WTC11 (cell line): Measurements from ENCODE around the gene STXBP6. TPM values are rescaled to one million over a fixed set of nuclear protein-coding genes. Genes with fewer than 3 reads are reported as not detected.

Experiments used
- ATAC-seq: fragments of 200-7000 bp; cut with Tn5 transposase; 2 replicates; pipeline ENCODE4 v1.10.0; 2021; ENCODE audit warnings: mild to moderate bottlenecking, moderate library complexity
- CTCF ChIA-PET: fragments of 300-600 bp; sonication (Branson Sonifier 250); formaldehyde crosslinking; loops from one replicate; lab custom pipeline; 2021; ENCODE audit warnings: antibody characterized with exemption; lab: Charles Lee
- POLR2A ChIA-PET: fragments of 350-600 bp; sonication (Branson Sonifier 250); formaldehyde crosslinking; loops from one replicate; lab custom pipeline; 2021; ENCODE audit warnings: antibody characterized with exemption; lab: Charles Lee
- DNase-seq: peaks from one replicate; pipeline ENCODE4 v3.0.0; 2021; ENCODE audit warnings: low spot score
- H3K27ac Mint-ChIP-seq: 2 replicates; pipeline ENCODE4 v1.8.0; 2021; ENCODE audit warnings: mixed read lengths
- H3K27me3 Mint-ChIP-seq: 2 replicates; pipeline ENCODE4 v1.8.0; 2021; ENCODE audit warnings: low read depth, mild to moderate bottlenecking, moderate library complexity, mixed read lengths
- H3K36me3 Mint-ChIP-seq: 2 replicates; pipeline ENCODE4 v1.8.0; 2021; ENCODE audit warnings: mixed read lengths
- H3K4me1 Mint-ChIP-seq: 2 replicates; pipeline ENCODE4 v1.8.0; 2022; ENCODE audit warnings: mixed read lengths
- H3K4me3 Mint-ChIP-seq: 2 replicates; pipeline ENCODE4 v1.8.0; 2021; ENCODE audit warnings: mild to moderate bottlenecking, moderate library complexity, mixed read lengths
- H3K9me3 Mint-ChIP-seq: 2 replicates; pipeline ENCODE4 v1.8.0; 2021; ENCODE audit warnings: mixed read lengths
- CBFB ChIP-seq: sonication (generic); formaldehyde crosslinking; IDR thresholded peaks from 2 replicates; pipeline ENCODE4 v1.8.1; 2022; ENCODE audit warnings: mild to moderate bottlenecking, low read depth, missing genetic modification reagents
- ESRRA ChIP-seq: sonication (generic); formaldehyde crosslinking; IDR thresholded peaks from 2 replicates; pipeline ENCODE4 v1.8.1; 2022; ENCODE audit warnings: mild to moderate bottlenecking, missing genetic modification reagents, borderline replicate concordance
- IRF2 ChIP-seq: sonication (generic); formaldehyde crosslinking; IDR thresholded peaks from 2 replicates; pipeline ENCODE4 v1.8.0; 2022; ENCODE audit warnings: low read depth, missing genetic modification reagents, borderline replicate concordance
- JAZF1 ChIP-seq: fragments of 250-450 bp; sonication (Bioruptor Pico); IDR thresholded peaks from 2 replicates; pipeline ENCODE4 v1.9.0; 2021; ENCODE audit warnings: moderate library complexity, mild to moderate bottlenecking, inconsistent platforms
- JUN ChIP-seq: sonication (generic); formaldehyde crosslinking; IDR thresholded peaks from 2 replicates; pipeline ENCODE4 v1.8.0; 2023; ENCODE audit warnings: mild to moderate bottlenecking, missing genetic modification reagents
- NFYB ChIP-seq: sonication (generic); formaldehyde crosslinking; conservative IDR thresholded peaks from 2 replicates; pipeline ENCODE4 v1.8.0; 2022; ENCODE audit warnings: low read depth, missing genetic modification reagents
- RELA ChIP-seq: sonication (generic); formaldehyde crosslinking; IDR thresholded peaks from 2 replicates; pipeline ENCODE4 v1.8.1; 2022; ENCODE audit warnings: missing genetic modification reagents, mild to moderate bottlenecking, borderline replicate concordance
- TP53 ChIP-seq: sonication (generic); formaldehyde crosslinking; IDR thresholded peaks from 2 replicates; pipeline ENCODE4 v1.8.1; 2023; ENCODE audit warnings: mild to moderate bottlenecking, missing genetic modification reagents
- ZNF121 ChIP-seq: sonication (generic); formaldehyde crosslinking; IDR thresholded peaks from 2 replicates; pipeline ENCODE4 v1.8.0; 2023; ENCODE audit warnings: missing genetic modification reagents
- ZNF232 ChIP-seq: sonication (generic); formaldehyde crosslinking; IDR thresholded peaks from 2 replicates; pipeline ENCODE4 v1.8.0; 2022; ENCODE audit warnings: mild to moderate bottlenecking, missing genetic modification reagents
- ZNF416 ChIP-seq: fragments of 250-450 bp; sonication (Bioruptor Pico); IDR thresholded peaks from 2 replicates; pipeline ENCODE4 v1.9.0; 2021; ENCODE audit warnings: mild to moderate bottlenecking, inconsistent platforms
- total RNA-seq: library from RNA; stranded (reverse); gene quantifications from 3 replicates; pipeline ENCODE4 v1.2.3, GENCODE V29; 2021
- TF ChIP-seq, protein P1 (sequence below): fragments of 250-450 bp; sonication (Bioruptor Pico); IDR thresholded peaks from 2 replicates; pipeline ENCODE4 v1.9.0; 2021; ENCODE audit warnings: mild to moderate bottlenecking
- TF ChIP-seq, protein P2 (sequence below): fragments of 250-450 bp; sonication (Bioruptor Pico); IDR thresholded peaks from 2 replicates; pipeline ENCODE4 v1.9.0; 2021; ENCODE audit warnings: mild to moderate bottlenecking, borderline replicate concordance
- TF ChIP-seq, protein P3 (sequence below): fragments of 250-450 bp; sonication (Bioruptor Pico); conservative IDR thresholded peaks from 2 replicates; pipeline ENCODE4 v1.9.0; 2021; ENCODE audit warnings: mild to moderate bottlenecking
- TF ChIP-seq, protein P4 (sequence below): sonication (generic); formaldehyde crosslinking; IDR thresholded peaks from 2 replicates; pipeline ENCODE4 v1.8.1; 2022; ENCODE audit warnings: mild to moderate bottlenecking, moderate library complexity, missing genetic modification reagents
- TF ChIP-seq, protein P5 (sequence below): sonication (generic); formaldehyde crosslinking; IDR thresholded peaks from 2 replicates; pipeline ENCODE4 v1.8.0; 2022; ENCODE audit warnings: mild to moderate bottlenecking, missing genetic modification reagents
- TF ChIP-seq, protein P6 (sequence below): sonication (generic); formaldehyde crosslinking; IDR thresholded peaks from 2 replicates; pipeline ENCODE4 v1.8.0; 2022; ENCODE audit warnings: mild to moderate bottlenecking, missing genetic modification reagents
- TF ChIP-seq, protein P7 (sequence below): fragments of 250-450 bp; sonication (Bioruptor Pico); IDR thresholded peaks from 2 replicates; pipeline ENCODE4 v1.9.0; 2021; ENCODE audit warnings: mild to moderate bottlenecking

The STXBP6 gene
- total RNA-seq, 1 experiment from 2014 or later: 4.2 TPM

DNA sequence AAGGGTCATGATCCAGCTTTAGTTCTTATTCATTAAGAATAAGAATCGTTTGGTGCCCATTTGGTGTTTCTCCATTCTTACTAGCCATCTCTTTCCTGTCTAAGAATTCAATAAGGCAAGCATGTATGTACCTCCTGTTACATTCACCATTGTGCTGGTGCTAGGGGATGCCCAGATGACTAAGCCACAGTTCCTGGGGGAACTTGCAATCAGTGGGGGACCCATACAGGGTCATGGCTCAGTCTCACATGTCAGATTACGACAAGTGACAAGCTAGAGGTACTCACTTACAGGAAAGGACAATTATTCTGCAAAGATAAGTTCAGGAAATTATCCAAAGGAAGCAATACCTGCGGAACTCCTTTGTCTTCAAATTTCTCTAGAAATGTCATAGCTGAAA is 125.4 kb downstream of the STXBP6 start:
- no peaks in the 10 kb centered on the region for H3K36me3 Mint-ChIP-seq
- CTCF ChIA-PET: no interaction called here
- TF ChIP-seq ZNF416 (CRISPR knock-in tag): no peak
- TF ChIP-seq, protein P1, sequence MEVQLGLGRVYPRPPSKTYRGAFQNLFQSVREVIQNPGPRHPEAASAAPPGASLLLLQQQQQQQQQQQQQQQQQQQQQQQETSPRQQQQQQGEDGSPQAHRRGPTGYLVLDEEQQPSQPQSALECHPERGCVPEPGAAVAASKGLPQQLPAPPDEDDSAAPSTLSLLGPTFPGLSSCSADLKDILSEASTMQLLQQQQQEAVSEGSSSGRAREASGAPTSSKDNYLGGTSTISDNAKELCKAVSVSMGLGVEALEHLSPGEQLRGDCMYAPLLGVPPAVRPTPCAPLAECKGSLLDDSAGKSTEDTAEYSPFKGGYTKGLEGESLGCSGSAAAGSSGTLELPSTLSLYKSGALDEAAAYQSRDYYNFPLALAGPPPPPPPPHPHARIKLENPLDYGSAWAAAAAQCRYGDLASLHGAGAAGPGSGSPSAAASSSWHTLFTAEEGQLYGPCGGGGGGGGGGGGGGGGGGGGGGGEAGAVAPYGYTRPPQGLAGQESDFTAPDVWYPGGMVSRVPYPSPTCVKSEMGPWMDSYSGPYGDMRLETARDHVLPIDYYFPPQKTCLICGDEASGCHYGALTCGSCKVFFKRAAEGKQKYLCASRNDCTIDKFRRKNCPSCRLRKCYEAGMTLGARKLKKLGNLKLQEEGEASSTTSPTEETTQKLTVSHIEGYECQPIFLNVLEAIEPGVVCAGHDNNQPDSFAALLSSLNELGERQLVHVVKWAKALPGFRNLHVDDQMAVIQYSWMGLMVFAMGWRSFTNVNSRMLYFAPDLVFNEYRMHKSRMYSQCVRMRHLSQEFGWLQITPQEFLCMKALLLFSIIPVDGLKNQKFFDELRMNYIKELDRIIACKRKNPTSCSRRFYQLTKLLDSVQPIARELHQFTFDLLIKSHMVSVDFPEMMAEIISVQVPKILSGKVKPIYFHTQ: no peak
- TF ChIP-seq, protein P2, sequence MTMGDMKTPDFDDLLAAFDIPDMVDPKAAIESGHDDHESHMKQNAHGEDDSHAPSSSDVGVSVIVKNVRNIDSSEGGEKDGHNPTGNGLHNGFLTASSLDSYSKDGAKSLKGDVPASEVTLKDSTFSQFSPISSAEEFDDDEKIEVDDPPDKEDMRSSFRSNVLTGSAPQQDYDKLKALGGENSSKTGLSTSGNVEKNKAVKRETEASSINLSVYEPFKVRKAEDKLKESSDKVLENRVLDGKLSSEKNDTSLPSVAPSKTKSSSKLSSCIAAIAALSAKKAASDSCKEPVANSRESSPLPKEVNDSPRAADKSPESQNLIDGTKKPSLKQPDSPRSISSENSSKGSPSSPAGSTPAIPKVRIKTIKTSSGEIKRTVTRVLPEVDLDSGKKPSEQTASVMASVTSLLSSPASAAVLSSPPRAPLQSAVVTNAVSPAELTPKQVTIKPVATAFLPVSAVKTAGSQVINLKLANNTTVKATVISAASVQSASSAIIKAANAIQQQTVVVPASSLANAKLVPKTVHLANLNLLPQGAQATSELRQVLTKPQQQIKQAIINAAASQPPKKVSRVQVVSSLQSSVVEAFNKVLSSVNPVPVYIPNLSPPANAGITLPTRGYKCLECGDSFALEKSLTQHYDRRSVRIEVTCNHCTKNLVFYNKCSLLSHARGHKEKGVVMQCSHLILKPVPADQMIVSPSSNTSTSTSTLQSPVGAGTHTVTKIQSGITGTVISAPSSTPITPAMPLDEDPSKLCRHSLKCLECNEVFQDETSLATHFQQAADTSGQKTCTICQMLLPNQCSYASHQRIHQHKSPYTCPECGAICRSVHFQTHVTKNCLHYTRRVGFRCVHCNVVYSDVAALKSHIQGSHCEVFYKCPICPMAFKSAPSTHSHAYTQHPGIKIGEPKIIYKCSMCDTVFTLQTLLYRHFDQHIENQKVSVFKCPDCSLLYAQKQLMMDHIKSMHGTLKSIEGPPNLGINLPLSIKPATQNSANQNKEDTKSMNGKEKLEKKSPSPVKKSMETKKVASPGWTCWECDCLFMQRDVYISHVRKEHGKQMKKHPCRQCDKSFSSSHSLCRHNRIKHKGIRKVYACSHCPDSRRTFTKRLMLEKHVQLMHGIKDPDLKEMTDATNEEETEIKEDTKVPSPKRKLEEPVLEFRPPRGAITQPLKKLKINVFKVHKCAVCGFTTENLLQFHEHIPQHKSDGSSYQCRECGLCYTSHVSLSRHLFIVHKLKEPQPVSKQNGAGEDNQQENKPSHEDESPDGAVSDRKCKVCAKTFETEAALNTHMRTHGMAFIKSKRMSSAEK: no peak
- TF ChIP-seq, protein P3, sequence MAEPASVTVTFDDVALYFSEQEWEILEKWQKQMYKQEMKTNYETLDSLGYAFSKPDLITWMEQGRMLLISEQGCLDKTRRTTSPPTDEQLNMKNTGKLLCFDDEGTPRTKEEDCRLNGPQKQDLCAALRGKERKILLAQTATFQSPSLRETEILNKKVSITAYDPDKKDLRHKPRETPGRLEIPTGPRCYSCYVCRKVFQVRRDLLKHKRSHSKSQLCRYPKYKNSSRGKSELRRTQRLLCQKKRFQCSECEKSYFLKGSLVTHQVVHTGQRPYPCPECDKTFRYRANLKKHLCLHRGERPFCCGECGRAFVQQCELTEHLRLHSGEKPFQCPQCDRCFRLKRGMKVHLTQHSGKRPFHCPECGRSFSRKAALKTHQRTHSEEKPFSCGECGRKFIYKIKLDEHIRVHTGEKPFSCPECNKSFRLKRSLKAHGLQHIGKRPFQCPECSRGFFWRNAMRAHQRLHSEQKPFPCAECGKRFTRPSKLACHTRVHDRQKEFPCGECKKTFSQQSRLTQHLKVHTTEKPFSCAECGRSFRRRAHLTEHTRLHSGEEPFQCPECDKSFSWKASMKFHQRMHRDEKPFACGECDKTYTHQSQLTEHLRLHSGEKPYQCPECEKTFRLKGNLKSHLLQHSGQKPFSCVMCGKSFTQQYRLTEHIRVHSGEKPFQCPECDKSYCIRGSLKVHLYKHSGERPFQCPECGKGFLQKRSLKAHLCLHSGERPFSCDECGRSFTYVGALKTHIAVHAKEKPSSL (CRISPR knock-in tag): no peak
- TF ChIP-seq, protein P4, sequence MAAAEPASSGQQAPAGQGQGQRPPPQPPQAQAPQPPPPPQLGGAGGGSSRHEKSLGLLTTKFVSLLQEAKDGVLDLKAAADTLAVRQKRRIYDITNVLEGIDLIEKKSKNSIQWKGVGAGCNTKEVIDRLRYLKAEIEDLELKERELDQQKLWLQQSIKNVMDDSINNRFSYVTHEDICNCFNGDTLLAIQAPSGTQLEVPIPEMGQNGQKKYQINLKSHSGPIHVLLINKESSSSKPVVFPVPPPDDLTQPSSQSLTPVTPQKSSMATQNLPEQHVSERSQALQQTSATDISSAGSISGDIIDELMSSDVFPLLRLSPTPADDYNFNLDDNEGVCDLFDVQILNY (CRISPR knock-in tag): no peak
- TF ChIP-seq ESRRA (CRISPR knock-in tag): no peak
- no peak for TF ChIP-seq ZNF232 (CRISPR knock-in tag)
- TF ChIP-seq, protein P5, sequence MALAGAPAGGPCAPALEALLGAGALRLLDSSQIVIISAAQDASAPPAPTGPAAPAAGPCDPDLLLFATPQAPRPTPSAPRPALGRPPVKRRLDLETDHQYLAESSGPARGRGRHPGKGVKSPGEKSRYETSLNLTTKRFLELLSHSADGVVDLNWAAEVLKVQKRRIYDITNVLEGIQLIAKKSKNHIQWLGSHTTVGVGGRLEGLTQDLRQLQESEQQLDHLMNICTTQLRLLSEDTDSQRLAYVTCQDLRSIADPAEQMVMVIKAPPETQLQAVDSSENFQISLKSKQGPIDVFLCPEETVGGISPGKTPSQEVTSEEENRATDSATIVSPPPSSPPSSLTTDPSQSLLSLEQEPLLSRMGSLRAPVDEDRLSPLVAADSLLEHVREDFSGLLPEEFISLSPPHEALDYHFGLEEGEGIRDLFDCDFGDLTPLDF (CRISPR knock-in tag): no peak
- TF ChIP-seq RELA (CRISPR knock-in tag): no peak
- no peak for TF ChIP-seq JAZF1 (CRISPR knock-in tag)
- no peak for TF ChIP-seq JUN (CRISPR knock-in tag)
- no peak for TF ChIP-seq ZNF121 (CRISPR knock-in tag)
- TF ChIP-seq, protein P6, sequence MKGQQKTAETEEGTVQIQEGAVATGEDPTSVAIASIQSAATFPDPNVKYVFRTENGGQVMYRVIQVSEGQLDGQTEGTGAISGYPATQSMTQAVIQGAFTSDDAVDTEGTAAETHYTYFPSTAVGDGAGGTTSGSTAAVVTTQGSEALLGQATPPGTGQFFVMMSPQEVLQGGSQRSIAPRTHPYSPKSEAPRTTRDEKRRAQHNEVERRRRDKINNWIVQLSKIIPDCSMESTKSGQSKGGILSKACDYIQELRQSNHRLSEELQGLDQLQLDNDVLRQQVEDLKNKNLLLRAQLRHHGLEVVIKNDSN (CRISPR knock-in tag): no peak
- TF ChIP-seq NFYB: no peak
- no peak for TF ChIP-seq CBFB
- TF ChIP-seq IRF2 (CRISPR knock-in tag): no peak
- no peak for TF ChIP-seq TP53 (CRISPR knock-in tag)
- TF ChIP-seq, protein P7, sequence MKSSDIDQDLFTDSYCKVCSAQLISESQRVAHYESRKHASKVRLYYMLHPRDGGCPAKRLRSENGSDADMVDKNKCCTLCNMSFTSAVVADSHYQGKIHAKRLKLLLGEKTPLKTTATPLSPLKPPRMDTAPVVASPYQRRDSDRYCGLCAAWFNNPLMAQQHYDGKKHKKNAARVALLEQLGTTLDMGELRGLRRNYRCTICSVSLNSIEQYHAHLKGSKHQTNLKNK (CRISPR knock-in tag): no peak
- H3K4me3 Mint-ChIP-seq: no peak overlapping the region
- no peak overlapping the region for H3K27ac Mint-ChIP-seq
- no peaks in the 10 kb centered on the region for H3K27me3 Mint-ChIP-seq
- peaks cover 52% of the 10 kb centered on the region for H3K4me1 Mint-ChIP-seq
- ATAC-seq (no peak), DNase-seq (no peak)
- POLR2A ChIA-PET: no interaction called here
- H3K9me3 Mint-ChIP-seq: no peaks in the 10 kb centered on the region
